Activated CD4-positive, alpha-beta T cell treated with anti-CD3 and anti-CD28 coated beads, Interleukin-2, amount 50 U/mL, for 16 hours (primary cell): ENCODE results near the gene SLC16A12.
"Not testable (repeated sequence)": the region's sequence is repeated elsewhere in the genome, so short reads cannot be mapped to it uniquely, and the experiment has no call there.

Source experiments
- DNase-seq: peaks from one replicate; pipeline ENCODE4 v3.0.0-alpha.2; 2020

SLC16A12 gene

DNA sequence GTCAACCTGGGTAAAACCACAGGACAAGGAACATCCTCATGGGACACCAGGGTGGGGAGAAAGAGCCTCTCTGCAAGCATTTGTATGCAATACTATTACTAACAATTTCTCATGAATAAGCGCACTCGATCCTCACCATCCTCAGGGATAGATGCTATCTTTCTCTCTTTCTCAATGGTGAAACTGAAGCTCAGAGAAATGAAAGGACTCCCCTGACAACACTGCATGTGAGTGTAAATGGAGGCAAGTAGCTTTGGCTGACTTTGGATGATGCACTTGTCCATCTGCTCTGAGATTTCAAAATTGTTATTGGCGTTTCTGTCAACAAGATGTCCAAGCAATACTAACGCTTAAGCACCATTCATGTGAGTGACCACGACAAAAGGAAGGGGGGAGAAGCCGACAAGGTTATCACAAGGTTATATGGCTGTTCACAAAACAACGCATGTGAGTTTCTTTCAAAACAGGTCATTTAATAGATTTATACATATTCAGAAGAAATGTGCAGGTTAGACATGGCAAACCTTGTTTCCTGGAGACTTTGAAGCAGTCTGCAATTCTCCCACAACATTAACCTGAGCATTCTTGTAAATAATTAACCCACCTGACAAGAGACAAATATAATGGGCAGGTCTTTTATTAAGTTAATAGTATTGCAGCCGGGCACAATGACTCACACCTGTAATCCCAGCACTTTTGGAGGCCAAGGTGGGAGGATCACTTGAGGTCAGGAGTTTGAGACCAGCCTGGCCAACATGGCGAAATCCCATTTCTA lies 67.0 kb downstream of the SLC16A12 start:
- no peak for DNase-seq

GRCh38 chr10:89466599-89467035 lies 68.8 kb downstream of the SLC16A12 start:
- DNase-seq = no peak

DNA sequence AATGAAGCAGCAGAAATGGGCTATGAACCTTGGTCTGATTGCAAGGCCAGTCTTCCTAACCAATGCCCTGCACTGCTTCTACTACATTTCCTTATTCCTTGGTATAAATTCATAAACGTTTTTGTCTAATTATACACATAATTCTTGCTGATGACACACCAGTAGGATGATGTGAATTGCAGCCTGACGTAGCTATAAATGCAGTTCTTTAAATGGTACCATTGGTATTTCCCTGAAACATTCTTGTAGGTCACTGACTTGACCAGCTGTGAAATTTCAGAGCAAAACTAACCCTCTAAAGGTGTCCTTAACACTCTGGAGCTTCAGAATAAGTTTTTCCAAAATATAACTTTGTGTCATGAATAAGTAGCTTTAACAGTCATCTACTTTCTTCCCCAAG lies 70.2 kb downstream of the SLC16A12 start:
- DNase-seq = no peak

GRCh38 chr10:89463846-89464537 lies 71.4 kb downstream of the SLC16A12 start:
- no peak for DNase-seq

- no peak for DNase-seq
These were observed 76.6 kb downstream of the SLC16A12 start for GRCh38 chr10:89458784-89459183.

DNA sequence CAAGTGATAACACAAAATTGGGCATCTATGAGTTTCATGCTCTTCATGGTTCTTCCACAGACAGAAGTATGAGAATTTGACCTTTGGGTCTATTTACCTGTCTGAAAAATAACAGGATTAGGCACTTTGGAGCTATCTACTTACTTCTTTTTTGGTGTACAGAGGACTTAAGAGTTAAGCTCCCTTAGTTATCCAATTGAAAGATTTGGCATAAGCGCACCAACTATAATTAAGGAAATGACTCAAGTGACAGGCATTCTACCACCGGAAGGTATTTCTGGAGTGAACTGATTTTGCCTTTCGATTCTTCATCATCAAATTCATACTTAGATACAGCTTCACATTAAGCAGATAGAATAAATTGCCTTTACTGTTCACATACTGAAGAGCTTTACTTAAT lies 77.1 kb downstream of the SLC16A12 start:
- no peak for DNase-seq

GRCh38 chr10:89454561-89455347 lies 80.6 kb downstream of the SLC16A12 start:
- no peak for DNase-seq

GRCh38 chr10:89452193-89452592 lies 83.2 kb downstream of the SLC16A12 start:
- DNase-seq = no peak

DNA sequence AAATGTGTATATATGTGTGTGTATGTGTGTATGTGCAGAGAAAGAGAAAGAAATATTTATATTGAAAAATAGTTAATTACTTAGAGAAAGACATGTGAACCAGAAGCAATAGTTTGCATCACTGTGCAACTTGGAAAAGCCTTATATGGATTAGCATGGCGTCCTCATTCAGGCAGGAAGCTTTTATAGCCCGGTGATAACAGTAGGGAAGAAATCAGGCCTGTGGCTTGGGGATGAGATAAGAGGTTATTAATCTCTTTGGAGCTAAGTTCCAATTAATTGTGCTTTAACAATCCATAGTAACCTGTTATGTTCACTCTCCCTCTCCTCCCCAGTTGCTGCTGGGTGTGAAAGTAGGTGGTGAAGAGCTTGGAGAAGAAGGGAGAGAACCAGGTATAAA lies 84.5 kb downstream of the SLC16A12 start:
- DNase-seq = no peak

DNA sequence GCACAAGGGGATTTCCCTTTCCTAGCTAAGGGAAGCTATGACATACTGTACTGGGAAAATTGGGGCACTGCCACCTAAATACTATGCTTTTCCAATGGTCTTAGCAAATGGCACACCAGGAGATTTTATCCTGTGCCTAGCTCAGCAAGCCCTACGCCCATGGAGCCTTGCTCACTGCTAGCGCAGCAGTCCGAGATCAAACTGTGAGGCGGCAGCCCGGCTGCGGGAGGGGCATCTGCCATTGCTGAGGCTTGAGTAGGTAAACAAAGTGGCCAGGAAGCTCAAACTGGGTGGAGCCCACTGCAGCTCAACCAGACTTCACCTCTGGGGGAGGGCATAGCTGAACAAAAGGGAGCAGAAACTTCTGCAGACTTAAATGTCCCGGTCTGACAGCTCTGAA lies 90.6 kb downstream of the SLC16A12 start:
- DNase-seq = not testable (repeated sequence)

DNA sequence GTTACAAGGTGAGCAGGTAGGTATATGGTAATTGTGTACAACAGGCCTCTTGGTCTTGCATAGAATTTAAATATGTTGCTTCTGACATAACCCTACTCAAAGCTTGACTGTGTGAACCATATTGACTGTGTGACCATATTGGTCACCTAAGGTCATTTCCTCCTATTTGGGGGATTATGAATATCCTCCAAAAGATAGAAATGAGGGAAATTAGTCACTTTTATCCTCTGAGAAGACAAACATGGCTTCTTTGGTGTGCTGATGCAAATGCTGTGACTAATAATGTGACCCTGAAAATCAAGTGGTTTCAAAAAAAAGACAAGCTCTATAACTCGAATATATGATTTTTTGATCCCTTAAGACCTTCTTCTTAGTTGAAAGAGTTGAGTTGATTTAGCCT lies 93.1 kb downstream of the SLC16A12 start:
- no peak for DNase-seq

DNA sequence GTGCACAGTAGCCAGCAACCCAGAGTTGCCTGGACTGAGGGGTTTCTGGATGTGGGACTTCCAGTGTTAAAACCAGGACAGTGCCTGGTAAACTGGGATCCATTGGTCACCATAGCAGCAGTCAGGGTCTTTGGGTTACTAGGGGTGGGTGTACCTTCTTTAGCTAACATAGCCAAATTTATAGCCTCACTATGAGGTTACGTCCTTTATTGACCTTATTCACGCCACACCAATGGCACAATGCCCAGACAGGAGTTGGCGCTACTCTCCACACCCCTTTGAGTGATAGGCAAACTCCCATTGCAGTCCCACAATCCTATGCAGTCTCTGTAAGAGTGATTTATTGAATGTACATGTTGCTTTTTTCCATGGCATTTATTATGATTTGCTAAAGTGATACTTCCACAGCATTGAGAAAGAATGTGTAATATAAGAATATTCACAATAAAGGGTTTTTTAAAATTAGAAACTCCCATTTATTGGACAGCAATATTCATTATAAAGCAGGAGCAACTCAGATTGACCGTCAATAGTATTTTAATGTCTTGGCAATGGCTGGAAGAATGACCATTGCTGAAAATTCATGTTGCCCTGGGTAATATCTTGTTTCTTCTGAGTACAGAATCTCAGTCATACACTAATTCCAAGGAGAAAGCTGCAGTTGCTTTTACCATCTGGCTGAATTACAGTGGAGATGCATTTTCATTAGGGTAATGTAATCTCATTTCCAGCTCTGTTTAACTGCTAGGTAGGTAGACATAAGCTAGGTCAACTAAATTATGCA lies 95.0 kb downstream of the SLC16A12 start:
- DNase-seq = no peak

DNA sequence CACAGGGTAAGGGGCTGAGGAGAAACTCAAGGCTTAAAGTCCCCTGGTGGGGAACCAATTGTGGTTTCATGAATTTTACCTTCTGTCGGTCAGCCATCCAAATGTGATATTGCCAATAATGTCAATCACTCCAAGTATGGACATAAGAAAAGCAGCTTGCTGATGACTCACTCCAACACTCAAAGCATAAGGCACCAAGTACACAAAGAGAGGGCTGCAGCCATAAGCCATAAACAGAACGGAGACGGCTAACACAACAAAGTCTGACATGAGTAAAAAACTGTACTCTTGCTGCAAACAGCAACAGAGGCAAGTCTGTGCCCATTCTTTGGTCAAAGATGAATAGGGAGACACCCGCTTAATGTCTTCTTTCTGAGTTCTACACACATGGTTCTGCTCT lies 96.9 kb downstream of the SLC16A12 start:
- no peak for DNase-seq

DNA sequence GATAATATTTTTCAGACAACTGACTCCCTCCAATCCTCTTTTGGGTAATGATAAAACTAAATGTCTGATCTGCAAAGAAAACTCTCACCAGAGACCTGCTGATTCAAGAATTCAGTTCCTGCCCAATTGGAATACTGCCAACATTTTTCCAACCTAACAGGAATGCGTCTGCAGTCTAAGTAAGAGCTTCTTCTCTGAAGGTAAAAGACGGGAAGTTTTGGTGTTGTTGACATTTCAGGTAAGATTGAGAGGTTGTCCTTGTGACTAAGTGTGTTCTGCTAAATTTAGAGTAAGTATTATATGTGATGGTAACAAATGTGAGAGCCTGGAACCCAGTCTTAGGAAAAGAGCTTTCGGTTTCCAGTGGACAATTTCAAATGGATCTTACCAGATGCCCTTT lies 103.4 kb downstream of the SLC16A12 start:
- no peak for DNase-seq

DNA sequence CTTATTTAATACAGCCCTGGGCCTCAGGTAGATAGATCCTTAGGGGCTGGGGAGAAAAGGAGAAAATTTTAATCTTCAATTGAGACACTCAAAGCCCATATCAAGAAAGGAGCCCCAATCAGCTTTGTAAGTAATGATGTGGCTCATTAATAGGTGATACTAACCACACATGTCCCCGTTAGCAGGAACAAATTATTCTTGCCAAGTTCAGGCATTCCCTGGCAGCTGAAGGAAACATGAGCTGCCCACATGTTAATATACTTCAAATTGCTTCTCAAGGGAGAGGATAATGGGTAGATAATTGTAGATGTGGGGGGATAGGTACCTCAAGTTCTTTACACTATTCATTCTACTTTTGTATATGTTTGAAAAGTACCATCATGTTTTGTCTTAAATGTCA lies 106.5 kb downstream of the SLC16A12 start:
- DNase-seq = no peak

DNA sequence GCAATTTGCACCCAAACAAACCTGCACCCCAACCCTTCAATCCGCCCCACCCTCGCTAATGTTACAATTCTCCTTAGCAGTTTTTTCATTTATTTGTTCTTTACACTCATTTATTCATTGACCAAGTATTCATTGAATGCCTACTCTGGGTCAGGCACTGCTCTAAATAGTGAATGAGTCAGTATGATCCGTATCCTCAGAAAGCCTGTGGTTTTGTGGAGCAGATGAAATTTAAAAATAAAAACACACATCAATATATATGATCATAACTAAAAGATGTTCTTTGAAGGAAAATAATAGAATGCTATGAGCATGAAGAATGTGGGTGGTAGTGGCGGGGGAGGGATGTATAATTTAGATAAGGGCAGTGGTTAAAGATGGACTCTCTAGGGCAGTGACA lies 107.8 kb downstream of the SLC16A12 start:
- DNase-seq = no peak

GRCh38 chr10:89426230-89426868 lies 109.0 kb downstream of the SLC16A12 start:
- peak; percentile 20 for DNase-seq

DNA sequence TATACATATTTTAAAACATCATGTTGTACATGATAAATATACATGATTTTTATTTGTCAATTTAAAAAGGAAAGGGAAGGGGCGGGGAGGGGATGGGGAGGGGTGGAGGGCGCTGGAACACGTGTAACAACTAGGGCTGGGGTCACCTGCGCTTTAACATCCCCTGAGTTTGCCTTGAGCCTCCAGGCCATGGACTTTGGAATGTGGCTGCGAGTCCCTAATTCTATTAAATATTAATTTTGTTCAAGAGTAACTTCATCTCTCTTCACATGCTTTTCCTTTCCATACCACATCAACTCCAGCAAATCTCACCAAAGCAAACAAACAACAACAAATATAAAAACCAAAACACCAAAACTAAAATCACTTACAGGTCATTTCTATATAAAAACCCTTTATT lies 110.4 kb downstream of the SLC16A12 start:
- no peak for DNase-seq

GRCh38 chr10:89421018-89421476 lies 114.3 kb downstream of the SLC16A12 start:
- no peak for DNase-seq

- DNase-seq = no peak
These were observed 115.8 kb downstream of the SLC16A12 start for GRCh38 chr10:89419548-89419947.

DNA sequence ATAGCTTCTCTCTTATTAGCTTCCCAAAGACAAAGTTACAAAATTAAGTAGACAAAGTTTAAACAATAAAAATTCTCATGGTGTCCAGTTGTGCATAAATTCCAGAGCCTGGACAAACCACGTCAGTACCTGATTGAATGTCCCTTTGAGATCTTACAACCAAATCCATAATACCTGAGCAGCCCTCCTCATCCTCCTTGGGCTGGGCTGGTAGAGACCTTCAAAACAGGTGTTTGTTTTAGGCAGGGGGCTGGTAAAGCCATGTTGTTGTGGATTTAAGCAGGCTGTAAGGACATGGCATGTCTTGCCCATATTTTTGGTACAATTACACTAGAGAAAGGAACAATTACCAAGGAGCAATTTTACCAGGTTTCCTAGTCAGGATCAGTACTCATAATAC lies 118.9 kb downstream of the SLC16A12 start:
- DNase-seq = no peak
